HG02840 (cell line): ENCODE data around the gene SLC45A2.
A peak's percentile ranks its signal among the peaks of the same experiment; 100 is the strongest.
"Not testable (repeated sequence)": the region's sequence is repeated elsewhere in the genome, so short reads cannot be mapped to it uniquely, and the experiment has no call there.

ENCODE experiments used
- ATAC-seq: cut with Tn5 transposase; IDR thresholded peaks from one replicate; pipeline ENCODE4 v1.9.1; 2021; ENCODE audit warnings: mild to moderate bottlenecking, moderate library complexity, moderate number of reproducible peaks; ENCODE audit not compliant: unreplicated experiment, low FRiP score

SLC45A2 gene

DNA sequence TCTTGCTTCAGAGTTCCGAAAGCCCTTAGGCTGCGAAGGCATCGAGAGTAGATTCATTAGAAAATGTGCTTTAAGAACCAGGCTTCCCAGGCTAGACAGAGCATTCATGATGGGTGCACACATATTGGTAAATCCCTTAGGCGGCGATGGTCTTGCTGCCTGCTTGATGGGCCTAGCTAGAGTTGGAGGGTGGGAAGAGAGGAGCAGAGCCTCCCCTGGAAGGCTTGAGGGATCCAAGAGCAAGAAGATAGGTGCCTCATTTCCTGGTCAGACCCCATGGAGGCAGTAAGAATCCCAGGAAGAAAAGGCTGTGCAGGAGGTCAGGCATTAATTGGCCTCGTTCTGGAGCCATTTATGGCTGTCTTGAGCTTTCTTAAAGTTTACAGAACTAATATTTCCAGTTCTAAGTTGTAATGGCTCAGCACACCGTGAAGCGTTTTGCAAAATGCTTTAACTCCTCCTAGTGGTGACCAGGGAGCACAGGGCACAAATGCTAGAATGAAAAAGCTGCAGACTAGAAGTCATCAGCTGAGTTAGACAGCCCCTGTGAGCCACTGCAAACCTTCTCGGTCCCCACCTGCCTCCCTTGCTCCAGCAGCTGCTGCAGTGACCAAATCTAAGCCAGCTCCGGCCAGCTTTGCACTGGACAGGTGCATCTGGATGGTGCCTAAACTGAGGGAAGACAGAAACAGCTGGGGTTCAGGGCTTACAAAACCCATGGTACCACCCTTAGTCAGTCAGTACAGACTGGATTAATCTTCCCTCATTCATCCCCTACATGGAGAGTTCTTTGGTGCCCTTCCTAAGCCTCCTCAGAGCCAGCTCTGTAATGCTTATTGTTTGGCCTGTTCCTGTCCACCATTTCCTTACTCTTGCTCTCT, 14.7 kb downstream of the SLC45A2 start:
- ATAC-seq: no peak

DNA sequence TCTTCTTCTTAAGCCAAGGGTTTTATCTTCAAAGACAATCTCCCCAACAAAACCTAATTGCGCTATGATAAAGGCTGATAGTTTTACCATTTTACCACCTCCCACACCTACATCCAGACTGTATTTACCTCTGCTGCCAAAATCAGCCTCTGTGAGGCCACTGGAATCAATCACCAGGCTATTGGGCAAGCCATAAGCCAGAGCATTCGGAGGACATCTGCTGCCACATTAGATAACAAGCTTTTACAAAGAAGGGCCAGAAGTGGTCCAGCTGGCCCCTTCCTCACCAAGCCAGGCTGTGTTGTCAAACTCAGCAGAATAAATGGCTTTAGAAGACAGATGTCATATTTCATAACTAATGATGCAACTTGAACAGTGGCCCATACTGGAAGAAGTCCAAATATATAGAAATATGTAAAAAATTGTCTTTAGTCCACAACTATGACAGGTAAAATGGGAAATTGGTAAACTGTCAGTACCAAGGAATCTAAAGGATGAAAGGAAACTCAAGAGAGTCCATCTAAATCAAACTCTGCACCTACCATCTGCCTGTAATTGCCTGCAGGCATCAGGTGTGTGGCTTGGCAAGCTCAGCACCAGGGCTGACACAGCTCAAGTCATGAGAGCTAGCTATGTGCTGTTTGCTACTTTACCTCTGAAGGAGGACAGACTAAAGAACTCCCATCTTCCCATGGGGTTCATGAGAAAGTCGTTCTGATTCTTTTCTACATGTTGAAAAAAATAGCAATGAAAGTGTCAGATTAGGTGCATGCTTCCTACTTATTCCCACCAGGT, 16.1 kb downstream of the SLC45A2 start:
- no peak for ATAC-seq

DNA sequence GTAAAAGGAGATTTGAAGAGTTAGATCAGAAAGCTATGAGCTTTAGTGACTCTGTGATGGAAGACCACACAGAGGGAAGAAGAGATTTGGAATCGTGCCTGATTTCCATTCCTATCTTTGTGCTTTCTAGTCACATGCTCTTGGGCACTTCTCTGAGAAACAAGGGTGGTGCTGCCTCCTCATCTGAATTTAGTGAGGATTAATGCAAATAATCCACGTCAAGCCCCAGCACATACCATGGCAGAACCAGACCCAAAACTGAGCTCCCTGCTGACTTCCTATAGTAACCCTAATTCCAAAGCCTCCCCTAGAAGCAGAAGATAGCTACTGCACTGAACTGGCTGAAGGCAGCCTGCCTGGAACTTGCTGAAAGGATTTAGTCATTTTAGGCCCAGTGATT, 17.7 kb downstream of the SLC45A2 start:
- ATAC-seq: no peak

DNA sequence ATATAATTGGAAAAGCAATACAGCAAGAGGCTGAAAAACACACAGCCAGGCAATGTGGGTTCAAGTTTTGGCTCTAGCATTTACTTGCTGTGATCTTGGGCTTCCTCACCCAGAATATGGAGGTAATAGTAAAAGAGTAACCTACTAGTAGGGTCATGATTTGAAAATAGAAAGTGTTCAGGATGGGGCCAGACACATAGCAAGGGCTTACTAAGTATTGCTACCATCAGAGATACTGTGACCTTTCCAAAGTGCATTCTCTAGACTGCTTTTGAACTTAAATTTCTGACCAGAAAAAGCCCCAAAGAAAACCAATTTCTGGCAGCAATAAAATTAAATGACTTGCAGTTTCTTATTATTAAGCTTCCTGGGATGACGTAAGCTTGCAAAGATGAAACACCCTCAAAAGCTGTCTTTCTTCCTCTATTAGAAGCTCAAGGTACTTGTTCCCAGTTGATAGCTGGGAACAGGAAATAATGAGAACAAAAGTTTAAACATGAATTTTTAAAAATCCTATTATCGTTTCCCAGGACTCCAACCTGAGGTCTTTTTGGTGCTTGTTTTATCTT, 20.3 kb downstream of the SLC45A2 start:
- no peak for ATAC-seq

DNA sequence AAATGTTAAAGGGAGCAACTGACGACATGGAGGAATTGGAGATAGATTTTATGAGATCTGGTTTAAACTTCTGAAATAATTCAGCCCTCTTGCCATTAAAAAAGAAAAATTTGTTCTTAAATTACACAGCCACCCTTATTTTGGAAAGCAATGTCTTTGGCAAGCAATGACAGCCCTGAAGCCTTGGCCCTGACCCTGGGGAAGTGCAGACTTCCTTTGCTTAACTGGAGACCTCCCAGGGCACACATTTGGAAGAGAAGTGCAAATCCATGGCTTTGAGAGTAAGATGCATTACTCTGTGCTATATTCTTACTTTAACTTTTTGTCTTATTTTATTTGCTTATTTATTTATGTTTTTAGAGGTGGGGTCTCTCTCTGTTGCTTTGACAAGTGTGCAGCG, 26.3 kb downstream of the SLC45A2 start:
- ATAC-seq: no peak

DNA sequence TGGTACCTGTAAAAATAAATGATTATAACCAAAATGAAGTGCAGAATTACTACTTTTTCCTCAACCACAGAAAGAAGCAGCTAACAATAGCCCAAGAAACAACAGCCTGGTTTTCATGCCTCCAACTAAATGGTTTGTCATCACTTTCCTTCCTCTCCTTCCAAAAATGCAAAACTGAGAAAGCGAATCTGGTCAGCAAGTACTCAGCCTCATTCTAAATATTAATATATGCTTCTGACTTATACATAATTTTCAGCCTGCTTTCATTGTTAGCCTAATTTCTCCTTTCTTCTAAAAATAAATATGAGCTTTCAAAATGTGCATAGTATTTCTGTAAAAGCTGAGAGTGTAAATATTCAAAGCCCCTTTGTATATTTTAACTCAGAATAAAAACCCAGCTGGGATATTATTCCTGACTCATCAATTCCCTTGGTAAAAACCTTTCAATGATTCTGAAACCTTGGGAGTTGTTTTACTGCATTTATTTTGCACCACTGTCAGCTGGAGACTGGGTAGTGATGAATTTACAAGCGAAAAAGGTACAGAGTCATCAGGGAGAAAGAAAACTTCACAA, 26.8 kb downstream of the SLC45A2 start:
- no peak for ATAC-seq

DNA sequence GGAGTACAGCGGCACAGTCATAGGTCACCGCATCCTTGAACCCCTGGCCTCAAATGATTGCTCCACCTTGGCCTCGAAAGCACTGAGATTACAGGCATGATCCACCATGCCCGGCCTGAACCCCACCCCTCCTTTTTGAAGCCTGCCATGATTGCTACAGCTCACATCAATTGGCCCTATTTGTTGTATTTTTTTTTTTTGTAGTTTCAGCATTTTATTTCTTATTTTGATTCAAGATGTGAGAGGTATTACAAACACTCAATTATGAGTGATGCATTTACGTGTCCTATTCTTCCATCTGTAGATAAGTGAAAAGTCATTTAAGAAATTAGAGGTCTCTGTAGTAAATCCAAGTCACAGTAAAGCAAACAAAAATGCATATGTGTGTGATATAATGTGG, 32.3 kb downstream of the SLC45A2 start:
- ATAC-seq: not testable (repeated sequence)

DNA sequence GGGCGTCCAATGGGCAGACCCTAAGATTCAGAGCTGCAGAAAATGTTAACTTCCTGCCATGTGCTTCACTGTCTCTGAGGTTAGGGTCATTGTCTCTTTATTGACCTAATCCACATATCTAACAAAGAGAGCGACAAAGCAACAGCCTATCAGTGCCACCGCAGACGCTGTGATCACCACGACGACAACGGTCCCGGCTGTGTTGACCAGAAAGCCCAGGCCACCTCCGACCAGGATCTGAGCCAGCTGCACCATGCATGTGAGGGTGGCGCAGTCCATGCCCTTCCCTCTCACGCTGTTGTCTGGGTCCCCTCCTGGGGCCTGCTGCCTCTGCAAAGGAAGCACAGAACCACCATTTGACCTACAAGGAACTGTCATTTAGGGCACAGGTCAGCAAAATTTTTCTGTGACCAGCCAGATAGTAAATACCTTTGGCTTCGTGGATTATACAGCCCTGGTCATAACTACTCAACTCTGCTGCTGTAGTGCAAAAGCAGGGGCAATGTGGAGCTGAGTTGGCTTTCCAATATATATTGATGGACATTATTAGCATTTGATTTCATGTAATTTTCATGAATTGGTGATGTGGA, 39.9 kb downstream of the SLC45A2 start:
- no peak for ATAC-seq

DNA sequence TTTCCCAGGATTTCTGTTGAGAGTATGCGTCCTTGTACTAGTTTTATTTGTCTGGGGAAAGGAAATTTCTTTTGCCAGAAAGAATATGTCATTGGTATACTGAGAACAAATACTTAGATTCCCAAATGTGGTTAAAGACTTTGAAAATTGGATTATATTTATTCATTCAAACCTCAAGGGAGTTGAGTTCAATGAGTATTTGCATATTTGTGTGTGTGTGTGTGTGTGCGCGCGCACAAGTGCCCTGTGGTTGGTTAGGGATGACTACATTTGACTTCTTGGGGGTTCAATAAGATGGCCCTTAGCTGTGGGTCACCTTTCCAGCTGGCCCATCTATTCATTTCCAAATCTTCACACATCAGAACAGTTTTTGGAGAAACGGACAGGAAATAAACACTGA, 43.4 kb downstream of the SLC45A2 start:
- no peak for ATAC-seq

DNA sequence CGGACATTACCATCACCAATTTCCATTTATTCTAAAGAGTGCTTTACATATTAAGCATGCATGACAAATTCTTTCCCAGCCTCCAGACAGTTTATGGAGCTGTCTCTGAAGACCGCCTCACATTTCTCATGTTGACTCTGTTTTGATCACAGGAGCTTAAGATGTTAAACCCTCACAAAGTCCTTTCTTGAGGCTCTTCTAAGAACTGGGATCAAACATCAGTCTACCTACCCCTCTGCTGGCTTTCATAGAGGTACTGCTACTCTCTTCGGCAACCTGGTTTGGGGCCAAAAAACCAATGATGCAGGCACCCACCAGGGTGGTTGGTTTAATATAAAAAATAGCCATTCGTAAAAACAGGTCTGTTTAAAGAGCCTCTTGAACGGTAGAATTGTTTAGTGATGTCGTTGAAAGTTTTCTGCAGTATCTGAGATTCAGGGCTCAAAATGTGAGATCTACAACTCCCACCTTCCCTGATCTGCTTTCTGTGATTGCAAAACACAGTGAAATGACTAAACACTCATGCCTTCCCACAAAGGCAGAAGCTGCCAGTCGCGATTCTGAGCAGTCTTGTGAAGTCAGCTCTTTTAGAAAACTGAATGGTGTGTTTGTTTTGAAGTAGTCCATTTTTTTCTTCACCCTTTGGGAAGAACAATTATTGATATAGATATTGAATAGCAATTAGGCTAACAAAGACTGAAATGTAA, 44.8 kb downstream of the SLC45A2 start:
- ATAC-seq: no peak

DNA sequence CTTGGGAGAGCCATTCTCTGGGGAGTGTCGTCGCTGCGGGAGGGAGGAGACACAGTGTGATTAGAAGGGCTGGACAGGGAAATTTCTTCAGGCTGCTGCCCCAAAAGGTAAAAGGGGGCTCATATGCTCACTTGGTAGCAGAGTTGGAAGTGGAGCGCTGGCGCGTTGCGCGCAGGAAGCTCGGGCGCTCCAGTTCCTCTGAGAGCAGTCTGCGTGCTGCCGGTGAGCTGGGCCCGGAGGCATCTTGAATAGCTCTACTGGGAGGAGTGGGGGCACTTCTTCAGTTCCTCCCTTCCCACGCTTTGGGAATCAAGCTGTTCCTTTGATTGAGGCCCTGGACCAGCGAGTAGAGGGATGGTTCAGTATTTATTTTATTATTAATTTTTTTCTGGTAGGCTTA, 45.6 kb downstream of the SLC45A2 start:
- ATAC-seq: no peak

DNA sequence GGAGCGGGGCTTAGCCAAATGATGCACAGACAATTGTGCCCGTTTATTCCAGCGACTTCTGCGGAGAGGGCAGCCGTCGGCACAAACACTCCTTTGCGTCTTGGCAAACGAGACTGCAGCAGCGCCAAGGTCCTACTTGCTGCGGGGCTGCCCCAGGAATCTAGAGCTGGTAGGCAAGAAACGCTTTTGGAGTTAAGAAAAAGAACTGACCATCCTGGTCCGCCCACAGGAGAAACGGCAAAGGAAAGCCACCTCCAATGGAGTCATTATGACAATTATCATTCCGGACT, 46.0 kb downstream of the SLC45A2 start:
- ATAC-seq: no peak

DNA sequence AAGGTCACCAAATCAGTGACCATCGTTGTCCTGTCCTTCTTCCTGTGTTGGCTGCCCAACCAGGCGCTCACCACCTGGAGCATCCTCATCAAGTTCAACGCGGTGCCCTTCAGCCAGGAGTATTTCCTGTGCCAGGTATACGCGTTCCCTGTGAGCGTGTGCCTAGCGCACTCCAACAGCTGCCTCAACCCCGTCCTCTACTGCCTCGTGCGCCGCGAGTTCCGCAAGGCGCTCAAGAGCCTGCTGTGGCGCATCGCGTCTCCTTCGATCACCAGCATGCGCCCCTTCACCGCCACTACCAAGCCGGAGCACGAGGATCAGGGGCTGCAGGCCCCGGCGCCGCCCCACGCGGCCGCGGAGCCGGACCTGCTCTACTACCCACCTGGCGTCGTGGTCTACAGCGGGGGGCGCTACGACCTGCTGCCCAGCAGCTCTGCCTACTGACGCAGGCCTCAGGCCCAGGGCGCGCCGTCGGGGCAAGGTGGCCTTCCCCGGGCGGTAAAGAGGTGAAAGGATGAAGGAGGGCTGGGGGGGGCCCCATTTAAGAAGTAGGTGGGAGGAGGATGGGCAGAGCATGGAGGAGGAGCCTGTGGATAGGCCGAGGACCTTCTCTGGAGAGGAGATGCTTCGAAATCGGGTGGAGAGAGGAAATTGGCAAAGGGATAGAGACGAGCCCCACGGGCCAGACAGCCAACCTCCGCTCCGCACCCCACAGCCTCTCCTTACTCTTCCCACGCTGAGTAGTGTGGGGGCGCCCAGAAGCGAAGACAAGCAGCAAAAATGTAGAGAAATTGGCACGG, 46.6 kb downstream of the SLC45A2 start:
- ATAC-seq: no peak

DNA sequence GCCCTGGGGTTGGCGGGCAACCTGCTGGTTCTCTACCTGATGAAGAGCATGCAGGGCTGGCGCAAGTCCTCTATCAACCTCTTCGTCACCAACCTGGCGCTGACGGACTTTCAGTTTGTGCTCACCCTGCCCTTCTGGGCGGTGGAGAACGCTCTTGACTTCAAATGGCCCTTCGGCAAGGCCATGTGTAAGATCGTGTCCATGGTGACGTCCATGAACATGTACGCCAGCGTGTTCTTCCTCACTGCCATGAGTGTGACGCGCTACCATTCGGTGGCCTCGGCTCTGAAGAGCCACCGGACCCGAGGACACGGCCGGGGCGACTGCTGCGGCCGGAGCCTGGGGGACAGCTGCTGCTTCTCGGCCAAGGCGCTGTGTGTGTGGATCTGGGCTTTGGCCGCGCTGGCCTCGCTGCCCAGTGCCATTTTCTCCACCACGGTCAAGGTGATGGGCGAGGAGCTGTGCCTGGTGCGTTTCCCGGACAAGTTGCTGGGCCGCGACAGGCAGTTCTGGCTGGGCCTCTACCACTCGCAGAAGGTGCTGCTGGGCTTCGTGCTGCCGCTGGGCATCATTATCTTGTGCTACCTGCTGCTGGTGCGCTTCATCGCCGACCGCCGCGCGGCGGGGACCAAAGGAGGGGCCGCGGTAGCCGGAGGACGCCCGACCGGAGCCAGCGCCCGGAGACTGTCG, 47.3 kb downstream of the SLC45A2 start:
- no peak for ATAC-seq

DNA sequence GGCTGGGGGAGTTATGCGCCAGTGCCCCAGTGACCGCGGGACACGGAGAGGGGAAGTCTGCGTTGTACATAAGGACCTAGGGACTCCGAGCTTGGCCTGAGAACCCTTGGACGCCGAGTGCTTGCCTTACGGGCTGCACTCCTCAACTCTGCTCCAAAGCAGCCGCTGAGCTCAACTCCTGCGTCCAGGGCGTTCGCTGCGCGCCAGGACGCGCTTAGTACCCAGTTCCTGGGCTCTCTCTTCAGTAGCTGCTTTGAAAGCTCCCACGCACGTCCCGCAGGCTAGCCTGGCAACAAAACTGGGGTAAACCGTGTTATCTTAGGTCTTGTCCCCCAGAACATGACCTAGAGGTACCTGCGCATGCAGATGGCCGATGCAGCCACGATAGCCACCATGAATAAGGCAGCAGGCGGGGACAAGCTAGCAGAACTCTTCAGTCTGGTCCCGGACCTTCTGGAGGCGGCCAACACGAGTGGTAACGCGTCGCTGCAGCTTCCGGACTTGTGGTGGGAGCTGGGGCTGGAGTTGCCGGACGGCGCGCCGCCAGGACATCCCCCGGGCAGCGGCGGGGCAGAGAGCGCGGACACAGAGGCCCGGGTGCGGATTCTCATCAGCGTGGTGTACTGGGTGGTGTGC, 48.0 kb downstream of the SLC45A2 start, which contains the start of gene RXFP3:
RXFP3 (plus strand) TSS at position 6 of the 636 bp plus-strand sequence; CDS start at position 361, 355 bp downstream.
- ATAC-seq: no peak

DNA sequence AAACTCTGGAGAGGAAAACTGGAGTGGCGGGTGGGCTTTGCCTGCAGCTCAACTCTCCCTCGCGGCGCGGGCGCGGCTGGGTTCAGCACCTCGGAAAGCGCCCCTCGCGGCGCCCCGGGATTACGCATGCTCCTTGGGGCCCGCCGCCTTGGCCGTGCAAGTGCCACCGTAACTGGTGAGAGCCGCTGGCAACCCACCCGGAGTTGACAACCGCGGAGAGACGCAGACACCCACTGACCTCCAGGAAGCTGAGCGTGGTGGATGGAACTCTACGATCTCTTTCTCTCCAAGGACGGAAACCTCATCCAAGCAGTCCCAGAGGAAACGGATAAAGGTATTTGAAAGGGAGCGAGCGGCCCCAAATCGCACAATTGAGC, 48.5 kb downstream of the SLC45A2 start:
- ATAC-seq: no peak

DNA sequence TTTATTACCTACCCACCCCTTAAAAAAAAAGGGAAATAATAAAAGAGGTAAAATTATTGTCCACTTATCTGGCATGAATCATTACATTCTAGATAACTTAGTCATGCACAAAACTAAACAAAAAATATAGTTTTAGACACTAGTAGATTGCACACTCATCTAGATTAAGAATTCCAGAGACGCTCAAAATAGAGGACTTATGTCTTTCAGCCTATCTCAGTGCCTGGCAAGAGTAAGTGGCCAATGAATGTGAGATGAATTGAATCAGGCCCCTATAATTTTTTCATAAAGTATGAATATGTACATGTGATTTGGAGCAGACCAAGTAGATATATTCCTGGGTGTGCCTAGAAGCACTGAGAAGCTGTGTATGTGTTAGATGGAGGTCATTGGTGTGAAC, 50.3 kb downstream of the SLC45A2 start:
- peak; percentile 34 for ATAC-seq

DNA sequence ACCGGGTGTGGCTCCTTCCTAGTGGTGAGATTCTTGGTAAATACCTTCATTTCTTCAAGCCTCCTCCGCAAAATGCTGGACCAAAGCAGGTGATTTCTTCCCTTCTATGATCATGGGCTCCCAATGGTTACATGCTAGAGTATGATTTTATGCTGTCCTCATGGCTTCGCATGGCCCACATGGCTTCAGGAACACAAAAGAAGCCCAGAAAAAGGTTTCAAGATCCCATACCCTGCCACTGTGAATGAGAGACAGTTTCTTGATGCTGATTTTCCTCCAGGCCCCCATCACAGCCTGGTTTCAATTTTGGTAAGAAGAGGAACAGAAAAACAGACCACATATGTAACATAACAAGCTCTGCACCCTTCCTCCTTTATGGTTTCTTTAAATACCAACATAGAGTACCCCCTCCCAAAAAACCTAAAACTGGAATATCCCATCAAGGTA, 50.7 kb downstream of the SLC45A2 start:
- peak; percentile 81 for ATAC-seq
